HG03060 (cell line): ENCODE data around the gene DCHS1.

Source experiments
- ATAC-seq: cut with Tn5 transposase; IDR thresholded peaks from one replicate; pipeline ENCODE4 v1.9.1; 2021; ENCODE audit warnings: low read depth, moderate number of reproducible peaks; ENCODE audit not compliant: unreplicated experiment

DCHS1 gene

DNA sequence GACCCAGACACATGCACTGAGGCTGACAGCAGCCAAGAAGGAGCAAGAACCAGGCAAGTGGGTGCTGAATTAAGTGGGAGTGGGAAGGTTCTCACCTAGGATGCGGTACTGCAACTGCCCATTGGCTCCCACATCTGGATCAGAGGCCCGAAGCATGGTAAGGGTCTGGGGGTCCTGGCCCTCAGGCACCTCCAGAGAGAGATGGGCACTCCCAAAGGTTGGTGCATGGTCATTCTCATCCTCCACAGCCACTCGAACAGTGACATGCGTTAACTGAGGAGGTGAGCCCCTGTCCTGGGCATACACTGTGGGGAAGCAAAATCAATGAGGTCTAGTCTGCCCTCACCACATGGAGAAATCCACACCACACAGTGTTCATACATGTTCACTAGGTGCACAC is 27.1 kb downstream of the DCHS1 start:
- ATAC-seq, result no peak

DNA sequence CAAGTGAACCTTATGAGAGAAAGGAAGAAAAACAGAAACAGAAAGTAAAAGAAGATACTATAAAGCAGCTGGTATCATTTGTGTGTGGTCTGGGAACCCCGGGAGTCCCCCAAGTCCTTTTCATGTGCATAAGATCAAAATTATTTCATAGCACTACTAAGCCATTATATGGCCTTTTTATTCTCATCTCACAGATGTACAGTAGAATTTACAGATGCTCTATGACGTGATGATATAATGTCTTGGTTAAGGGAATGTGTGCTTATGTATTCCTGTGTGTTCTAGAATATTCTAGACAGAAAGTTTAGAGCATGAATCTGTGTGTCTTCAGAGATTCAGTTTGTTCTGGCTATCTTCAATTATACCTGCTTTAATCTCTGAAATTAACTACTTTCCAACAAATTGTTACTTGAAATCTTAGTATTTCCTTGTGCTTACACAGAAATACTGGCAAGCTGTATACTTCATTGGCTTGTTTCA is 27.8 kb downstream of the DCHS1 start:
- no peak for ATAC-seq

DNA sequence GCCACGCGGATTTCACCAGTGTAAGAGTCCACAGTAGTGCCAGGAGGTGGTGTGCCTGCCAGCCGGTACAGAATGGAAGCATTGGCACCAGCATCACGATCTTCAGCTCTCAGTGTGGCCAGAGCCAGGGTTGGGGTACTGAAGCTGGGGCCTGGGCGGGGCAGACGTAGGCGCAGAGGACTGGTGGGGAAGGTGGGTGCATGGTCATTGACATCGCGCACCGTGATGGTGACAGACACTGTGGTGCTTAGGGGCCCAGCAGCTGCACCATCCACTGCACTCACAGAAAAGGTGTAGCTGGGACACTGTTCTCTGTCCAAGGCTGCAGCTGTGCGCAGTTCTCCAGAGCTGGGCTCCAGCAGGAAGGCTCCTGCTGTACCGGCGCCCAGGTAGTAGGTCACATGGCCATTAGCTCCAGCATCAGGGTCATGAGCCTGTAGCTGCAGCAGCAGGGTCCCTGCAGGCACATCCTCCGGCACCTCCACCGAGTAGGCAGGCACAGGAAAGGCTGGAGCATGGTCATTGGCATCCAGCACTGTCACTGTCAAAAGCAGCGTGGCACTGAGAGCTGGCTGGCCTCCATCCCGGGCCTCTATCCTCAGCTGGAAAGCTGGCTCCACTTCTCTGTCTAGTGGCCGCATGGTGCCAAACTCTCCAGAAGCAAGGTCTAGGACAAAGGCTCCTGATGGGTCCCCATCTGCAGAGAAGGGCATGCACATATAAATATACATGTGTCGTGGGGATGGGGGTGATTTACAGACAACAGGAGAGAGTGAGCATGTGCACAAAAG is 28.4 kb downstream of the DCHS1 start:
- no peak for ATAC-seq

DNA sequence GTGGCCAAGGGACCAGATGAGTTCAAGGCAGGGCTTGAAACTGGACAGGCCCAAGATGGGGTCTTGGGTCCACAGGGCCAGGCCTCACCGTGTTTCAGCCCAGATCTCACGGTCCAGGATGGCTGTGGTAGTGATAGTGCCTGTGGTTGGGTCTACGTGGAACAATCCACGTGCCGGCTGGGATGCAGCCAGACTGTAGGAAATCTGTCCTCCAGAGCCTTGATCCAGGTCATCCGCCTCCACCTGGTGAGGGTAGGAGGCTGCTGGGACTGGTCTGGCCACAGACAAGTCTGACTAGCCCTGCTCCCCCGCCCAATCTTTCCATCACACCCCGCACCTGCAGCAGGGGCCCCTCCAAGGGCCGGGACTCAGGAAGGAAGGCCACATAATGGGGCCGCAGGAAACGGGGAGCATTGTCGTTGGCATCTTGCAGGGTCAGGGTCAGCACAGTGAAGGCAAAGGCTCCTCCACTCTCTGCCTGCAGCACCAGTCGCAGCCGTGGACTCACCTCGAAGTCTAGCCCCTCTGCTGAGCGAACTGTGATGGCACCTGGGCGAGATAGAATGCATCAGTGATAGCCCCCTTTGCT is 29.7 kb downstream of the DCHS1 start:
- no peak for ATAC-seq

DNA sequence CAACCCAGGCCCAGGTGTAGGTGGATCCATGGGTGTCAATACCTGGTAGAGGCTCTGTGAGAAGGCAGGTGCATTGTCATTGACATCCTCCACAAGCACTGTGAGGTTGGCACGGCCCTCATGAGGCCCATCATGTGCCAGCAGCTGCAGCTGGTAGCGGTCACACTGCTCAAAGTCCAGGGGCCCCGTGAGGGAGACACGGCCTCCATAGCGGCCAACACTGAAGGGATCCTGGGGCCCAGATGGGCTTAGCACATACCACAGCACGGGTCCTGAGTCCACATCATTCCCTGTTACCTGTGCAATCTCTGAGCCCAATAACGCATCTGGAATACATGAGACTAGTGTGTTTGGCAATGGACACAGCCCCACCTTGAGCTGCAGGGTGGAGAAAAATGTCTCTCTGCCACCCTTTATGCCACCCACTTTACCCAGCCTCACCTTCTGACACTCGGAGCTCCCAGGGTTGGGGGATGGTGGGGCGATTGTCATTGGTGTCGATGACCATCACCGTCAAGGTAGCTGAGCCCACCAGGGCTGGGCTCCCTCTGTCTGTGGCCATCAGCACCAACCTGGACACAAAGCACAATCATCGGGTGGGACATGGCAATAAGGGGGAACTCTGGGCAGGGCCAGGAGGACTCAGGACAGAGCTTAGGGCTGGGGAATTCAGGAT is 30.3 kb downstream of the DCHS1 start:
- ATAC-seq, result no peak

DNA sequence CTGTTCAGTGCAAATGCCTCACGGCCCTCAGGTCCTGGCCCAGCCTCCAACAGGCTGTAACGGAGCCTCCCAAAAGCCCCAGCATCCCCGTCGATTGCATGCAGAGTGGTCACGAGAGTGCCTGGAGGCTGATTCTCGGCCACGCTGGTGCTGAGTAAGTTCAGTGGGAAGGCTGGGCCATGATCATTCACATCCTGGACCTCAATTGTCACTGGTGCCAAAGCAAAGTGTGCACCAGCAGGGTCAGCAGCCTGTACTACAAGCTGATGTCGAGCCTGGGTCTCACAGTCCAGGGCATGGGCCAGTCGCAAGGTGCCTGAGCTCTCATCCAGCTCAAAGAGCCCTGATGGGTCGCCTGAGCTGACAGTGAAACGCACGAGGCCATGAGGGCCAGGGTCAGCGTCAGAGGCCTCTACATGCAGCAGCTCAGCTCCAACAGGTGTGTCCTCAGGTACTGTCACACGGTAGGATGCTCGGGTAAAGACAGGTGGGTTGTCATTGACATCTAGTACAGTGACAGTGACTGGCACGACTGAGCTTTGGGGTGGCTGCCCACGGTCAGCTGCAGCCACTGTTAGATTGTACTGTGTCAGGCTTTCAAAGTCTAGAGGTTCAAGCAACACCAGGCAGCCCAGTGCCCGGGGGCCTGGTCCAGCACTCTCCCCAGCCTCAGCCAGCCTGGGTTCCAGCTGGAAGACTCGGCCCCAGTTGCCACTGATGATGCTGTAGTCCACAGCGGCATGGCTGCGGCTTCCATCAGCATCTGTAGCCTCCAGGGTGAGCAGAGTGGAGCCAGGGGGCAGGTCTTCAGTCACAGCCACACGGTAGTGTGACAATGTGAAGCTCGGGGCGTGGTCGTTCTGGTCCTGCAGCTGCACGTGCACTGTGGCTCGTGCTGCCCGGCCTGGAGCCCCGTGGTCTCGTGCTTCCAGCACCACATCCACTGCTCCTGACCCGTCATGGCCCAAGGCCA is 31.9 kb downstream of the DCHS1 start:
- no peak for ATAC-seq

DNA sequence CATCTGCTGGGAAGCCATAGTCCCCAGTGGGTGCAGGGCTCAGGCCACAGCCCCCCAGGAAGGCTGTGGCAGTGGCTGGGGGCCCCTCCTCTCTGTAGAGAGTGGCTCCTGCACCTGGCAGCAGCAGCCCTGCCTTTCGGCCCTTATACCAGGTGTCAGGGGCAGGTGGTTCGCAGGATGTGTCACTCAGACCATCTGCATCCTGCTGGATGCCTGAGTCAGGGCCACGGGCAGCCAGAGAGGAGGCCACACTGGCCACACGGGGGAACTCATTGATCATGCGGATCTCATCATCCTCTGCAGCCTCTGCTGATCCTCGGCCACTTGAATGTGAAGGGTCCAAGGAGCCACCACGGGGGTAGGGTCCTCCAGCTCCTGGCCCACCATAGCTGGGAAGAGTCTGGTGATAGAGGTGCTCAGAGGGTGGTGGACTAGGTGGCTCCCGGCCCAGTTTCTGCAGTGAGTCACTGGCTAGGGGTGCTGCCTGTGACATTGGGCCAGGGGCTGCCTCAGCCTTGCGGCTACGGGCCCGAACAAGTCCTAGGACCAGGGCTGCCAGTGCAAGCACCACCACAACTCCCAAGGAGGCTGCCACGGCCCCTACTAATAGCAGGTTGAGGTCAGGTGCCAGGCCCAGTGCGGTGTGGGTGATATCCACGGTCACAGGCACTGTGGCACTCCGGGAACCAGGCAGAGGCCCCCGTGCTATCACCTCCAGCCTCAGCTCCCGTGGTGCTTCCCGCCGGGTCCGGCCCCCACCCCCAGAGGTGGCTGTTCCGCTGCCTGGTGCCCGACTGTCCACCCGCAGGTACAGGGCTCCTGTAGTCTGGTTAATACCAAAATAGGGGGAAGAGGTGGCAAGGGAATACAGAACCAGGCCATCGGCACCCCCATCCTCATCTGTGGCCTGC is 33.1 kb downstream of the DCHS1 start:
- ATAC-seq, result no peak

DNA sequence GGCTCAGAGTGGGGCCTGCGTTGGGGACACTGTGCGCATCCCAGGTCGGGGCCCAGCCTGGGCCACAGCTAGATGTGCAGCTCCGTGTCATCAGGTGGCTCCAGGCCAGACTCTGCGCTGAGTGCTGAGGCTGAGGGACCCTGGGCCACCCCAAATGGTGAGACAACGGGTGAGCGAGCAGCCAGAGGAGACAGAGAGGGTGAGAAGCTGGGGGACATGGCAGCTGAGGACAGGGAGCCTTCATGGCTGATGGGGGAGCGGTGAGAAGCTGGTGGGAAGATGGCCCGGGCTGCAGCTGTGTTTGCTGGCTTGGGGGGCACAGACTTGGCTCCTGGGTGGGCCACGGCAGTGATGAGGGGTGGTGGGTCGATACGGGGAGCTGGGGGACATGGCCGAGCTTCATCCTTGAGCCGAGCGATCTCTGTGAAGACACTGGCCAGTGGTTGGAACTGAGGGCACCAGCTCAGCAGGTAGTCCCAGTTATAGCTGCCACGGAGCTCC is 33.8 kb downstream of the DCHS1 start:
- no peak for ATAC-seq

DNA sequence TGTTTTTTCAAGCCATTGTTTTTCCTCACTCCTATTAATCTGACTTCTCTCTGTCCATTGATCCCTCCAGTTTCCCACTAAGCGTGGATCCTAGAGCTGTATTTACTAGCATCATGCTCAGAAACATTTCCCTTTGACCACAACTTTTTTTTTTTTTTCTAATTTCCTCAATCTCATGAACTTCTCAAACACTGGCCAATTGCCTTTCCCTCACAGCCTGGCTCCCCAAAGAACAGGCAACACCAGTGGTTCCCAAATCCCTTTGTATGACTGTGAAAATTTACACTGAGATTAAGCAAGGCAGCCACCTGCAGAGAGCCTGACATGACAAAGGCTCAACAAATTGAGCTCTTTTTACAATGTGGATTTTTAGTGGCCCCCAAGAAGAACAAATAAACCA is 35.0 kb downstream of the DCHS1 start:
- ATAC-seq, result no peak

DNA sequence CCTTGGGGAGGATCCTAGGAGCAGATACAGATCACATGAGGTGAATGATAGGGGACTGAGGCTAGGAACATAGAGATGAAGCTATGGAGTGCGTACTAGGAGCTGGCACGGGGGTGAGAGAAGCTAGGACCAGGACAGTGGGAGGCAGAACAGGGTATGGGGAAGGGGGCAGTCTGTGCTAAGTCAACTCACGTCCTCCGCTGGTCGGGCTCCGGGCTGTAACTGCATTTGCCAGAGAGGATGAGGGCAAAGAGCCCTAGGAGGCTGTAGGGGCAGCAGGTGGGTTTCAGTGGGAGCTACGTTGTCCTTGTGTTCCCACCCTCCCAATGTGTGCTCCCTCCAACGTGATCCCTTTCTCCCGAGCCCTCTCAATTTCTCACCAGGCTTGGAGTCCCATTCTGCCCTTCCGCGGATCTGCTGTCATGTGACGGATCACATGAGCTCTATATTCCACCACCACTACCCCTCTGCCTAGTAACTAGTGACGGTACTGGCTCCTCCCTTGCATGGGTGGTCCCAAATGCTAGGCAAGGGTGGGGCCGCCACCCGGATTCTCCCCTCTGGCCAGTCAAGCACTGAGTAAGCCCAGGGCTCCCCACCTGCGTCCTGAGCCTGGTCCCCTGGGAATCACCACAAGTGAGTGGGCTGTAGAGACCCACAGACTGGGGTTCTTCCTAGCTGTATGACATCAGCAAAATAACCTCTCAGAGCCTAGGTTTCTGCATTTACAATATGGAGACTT is 36.4 kb downstream of the DCHS1 start, which contains the start of gene TPP1:
Gene TPP1 (minus strand): TSS at position 419 of the 742 bp plus-strand sequence. CDS start 22 bp downstream, at position 397.
- peak; percentile 95 for ATAC-seq

DNA sequence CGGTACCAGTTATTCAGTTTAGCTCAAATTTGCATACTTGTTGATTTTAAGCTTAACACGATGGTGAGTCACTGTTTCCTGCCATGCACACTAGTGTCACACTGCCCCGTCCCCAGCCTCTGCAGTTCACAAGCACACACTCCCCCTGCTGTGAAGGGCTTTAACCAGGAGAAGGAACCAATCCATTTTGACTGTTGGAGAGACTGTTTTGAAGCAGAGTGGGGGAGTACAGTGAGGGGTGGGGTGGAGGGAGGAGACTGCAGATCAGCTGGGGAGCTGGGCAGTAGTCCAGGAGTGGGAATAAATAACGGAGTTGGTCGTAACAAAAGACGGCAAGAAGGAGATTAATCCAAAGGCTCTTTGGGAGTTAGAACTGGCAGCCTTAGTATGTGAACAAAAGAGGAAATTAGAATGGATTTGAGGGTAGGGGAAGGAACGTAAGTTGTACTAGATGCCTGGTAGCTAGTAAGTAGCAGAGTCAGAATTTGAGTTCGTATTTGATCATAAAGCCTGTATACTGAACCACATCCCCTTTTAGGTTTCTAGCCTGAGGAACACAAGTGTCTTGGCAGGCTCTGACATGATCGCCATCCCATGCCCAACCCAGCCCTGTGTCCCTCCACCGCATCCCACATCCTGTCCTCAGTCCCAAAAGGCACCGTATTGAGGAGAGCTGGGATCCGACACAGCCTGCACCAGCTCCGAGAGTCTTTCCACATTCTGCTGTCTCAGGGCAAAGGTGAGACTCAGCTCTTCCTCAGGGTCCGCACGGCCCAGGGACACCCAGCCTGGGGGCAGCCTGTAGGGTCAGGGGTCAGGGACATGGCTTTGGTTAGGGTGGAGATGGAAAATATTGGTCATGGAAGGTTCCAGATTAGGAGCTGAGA is 37.2 kb downstream of the DCHS1 start:
- ATAC-seq, result no peak

DNA sequence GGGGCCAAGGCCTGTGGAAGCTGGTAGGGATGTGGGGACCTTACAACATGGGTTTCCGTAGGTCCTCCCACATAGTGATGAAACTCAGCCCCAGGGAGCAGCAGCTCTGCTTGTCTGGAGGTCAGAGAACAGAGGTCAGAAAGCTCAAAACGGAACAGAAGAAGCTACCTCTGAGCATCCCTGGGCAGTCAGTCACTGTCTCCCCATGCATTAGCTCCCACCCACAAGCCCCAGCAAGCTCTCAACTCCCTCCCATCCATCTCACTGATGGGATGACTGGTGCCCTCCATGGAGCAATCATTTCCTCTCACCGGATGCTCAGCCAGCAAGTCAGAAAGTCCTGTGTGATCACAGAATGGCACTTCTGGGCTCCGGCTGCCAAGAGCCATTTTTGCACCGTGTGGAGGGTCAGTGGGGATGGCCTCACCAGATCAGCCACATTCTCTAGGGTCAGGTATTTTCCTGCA is 38.3 kb downstream of the DCHS1 start:
- no peak for ATAC-seq

DNA sequence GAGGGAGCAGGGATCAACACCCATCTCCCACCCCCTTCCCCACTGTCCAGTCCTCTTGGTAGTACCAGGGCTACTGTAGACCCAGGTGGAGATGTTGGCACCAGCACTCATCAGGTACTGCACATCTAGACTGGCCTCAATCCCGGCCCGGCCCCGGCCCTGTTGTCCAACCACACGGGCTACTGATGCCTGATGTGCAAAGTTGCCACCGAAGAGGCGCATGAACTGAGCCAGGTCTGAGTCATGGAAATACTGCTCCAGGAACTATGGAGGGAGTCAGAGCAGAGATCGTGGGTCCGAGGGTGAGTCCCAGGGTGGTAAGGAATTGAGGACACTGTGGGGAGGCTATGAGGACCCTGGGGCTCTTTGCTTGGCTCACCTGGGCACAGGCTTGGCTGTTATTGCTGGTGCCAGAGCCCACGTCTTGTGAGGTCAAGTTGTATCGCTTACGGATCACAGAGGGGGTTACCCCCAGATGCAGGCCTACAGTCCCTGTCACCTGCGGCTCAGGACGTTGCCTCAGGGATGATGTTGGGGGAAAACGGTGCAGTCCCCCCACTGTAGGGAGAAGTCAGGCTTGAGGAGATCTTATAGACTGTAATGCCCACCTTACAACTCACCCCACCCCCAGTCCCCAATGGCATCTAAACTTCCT is 38.9 kb downstream of the DCHS1 start:
- ATAC-seq, result no peak

DNA sequence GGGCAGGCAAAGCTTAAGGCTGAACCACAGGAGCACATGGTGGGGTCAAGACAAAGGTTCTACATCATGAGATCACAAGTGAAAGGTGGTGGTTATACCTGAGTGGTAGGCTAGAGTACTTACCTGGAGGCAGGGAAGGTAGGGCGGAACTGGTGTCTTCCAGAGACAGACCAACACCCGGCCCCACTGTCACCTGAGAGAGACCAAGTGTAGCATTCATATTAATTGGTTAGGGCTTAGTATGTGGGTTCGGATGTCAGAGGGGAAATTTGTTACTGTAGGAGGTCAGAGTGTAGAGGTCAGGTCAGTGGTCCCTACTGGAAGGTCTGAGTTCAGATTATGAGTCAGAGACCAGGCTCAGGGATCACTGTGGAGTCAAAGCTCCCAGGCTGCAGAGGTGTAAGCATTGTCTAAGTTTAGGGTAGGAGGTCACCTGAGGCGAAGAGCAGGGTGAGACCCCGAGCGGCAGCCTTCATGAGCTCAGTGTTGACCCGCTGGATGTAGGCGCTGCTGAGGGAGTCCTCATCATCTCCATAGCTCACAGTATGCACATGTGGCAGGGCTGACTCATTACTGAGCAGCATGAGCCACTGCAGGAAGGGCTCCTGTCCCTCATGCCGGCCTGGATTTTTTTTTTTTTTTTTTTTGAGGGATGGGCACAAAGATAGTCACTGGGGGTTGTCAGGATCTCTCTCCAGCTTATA is 39.6 kb downstream of the DCHS1 start:
- ATAC-seq, result no peak

DNA sequence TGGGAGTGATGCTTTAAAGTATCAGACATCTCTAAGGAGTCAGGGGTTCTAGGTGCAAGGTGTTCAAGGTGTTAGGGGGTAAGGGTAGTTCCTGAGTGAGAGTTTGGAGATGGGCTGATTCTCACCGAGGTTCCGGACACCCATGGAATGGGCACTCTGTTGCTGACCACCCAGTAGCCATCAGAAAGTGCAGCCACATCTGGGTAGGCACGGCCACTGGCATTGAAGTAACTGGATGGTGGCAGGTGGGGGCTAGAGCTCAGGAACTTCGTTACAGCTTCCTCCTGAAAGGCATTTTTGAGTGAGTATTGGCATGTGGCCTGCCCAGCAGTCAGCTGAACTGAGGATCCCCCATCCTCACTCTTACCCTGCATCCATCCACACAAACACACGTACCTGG is 40.6 kb downstream of the DCHS1 start:
- ATAC-seq, result no peak

DNA sequence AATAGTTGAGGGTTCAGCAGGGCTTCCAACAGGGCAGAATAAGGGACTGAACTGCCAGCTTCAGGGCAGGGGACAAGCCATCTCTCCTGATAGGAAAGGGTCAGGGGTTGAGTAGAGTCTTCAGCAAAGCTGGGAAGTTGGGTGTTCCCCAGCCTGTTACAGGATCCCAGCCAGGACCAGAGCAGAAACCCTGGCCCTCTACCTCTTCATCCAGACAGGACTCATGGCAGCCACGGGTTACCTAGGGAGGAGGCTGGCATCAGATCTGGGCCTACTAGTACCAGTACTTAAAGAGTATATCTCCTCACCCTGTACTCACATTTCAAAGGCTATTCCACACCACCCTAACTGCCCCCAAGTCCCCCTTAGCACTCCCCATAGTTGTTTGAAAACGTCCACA is 41.2 kb downstream of the DCHS1 start:
- no peak for ATAC-seq
